Breast epithelium (tissue), 4 donors: Measurements from ENCODE around the gene ABCC1. TPM values are rescaled to one million over a fixed set of nuclear protein-coding genes. Genes with fewer than 3 reads are reported as not detected.

Experiments
- DNase-seq, 2 donors: peaks; one replicate each; pipeline ENCODE4 v3.0.0-alpha.2; 2019; ENCODE audit warnings: low spot score in 2 of 2
- H3K27ac ChIP-seq, 2 donors: fragments of 200-600 bp; sonication (generic) in 1 of 2; one replicate each; pipeline ENCODE4 v1.5.1; 2016 to 2019; ENCODE audit warnings: mild to moderate bottlenecking in 1 of 2
- H3K27me3 ChIP-seq, 2 donors: fragments of 200-600 bp; sonication (generic) in 1 of 2; one replicate each; pipeline versions ENCODE4 v1.5.1 to v1.6.0; 2017 to 2019; ENCODE audit warnings: control low read depth in 1 of 2, mild to moderate bottlenecking in 1 of 2
- H3K36me3 ChIP-seq: fragments of 200-600 bp; one replicate; pipeline ENCODE4 v1.5.1; 2019
- H3K4me1 ChIP-seq, 2 donors: fragments of 200-600 bp; sonication (generic); one replicate each; pipeline ENCODE4 v1.5.1; 2016 to 2019; ENCODE audit warnings: control low read depth in 1 of 2
- H3K4me3 ChIP-seq, 3 donors: fragments of 200-600 bp; sonication (generic); 1 replicate in 2 of 3; 2 replicates in 1 of 3; pipeline ENCODE4 v1.5.1; 2016 to 2019; ENCODE audit warnings: mild to moderate bottlenecking in 3 of 3, moderate library complexity in 2 of 3
- H3K9me3 ChIP-seq, 2 donors: fragments of 200-600 bp; sonication (generic) in 1 of 2; one replicate each; pipeline ENCODE4 v1.5.1; 2016 to 2019; ENCODE audit warnings: control low read depth in 1 of 2
- POLR2A ChIP-seq: fragments of 450-650 bp; IDR thresholded peaks from one replicate; pipeline ENCODE4 v1.6.1; 2016; ENCODE audit warnings: antibody characterized with exemption, mild to moderate bottlenecking, moderate library complexity
- POLR2AphosphoS5 ChIP-seq, 3 donors: sonication (generic); formaldehyde crosslinking; IDR thresholded peaks; one replicate each; pipeline ENCODE4 v1.6.1; 2017; ENCODE audit warnings: antibody characterized with exemption in 3 of 3
- intact Hi-C: fragments of 100-400 bp; cut with DNase I; formaldehyde crosslinking; loops from one replicate; pipeline ENCODE4 v1.15.1; 2023; ENCODE audit warnings: low total_unique reads
- total RNA-seq, 3 donors: library from RNA; depleted of rRNA; stranded (reverse); fragments of >200 nt; gene quantifications; one replicate each; pipeline ENCODE4 v1.1.0, GENCODE V29; 2016
- TF ChIP-seq, protein P1 (sequence below), 3 donors: fragments of 450-650 bp; IDR thresholded peaks; one replicate each; pipeline ENCODE4 v1.5.1; 2016 to 2017; ENCODE audit warnings: antibody characterized with exemption in 3 of 3, mild to moderate bottlenecking in 3 of 3, moderate library complexity in 3 of 3

ABCC1 gene
- total RNA-seq, 3 donors from 2014 or later: 14.6 to 26.9 (median 21.3) TPM

DNA sequence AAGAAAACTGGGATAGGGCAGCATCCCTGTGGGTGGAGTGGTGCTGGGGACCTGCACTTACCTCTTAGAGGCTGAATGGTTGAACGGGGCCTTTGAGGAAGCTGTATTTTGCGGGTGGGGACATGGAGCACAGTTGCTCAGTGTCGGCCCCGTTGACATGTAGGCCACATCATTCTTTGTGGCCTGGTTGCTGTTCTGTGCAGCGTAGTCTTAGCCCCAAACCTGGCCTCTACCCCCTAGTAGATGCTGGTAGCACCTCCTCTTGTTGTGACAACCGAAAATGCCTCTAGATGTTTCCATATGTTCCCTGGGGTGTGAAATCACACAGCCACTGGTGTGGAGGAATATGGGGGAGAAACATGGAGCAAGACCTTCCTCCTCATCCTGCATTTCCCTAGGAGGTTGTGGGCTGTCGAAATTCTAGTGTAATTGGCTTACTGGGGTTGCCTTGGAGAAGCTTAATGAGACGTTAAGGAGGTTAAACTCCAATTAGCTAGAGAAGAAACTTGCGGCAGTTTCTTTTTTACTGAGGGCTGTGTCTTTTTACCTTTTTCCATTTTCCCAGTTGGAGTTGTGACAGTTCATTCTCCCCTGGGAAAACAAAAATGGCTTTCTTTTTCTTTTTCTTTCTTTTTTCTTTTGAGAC lies 9.4 kb downstream of the ABCC1 start:
- no peak overlapping the region for H3K4me3 ChIP-seq
- no peak overlapping the region for H3K27ac ChIP-seq
- no peaks in the 10 kb centered on the region for H3K27me3 ChIP-seq
- no peaks in the 10 kb centered on the region for H3K4me1 ChIP-seq
- TF ChIP-seq, protein P1, sequence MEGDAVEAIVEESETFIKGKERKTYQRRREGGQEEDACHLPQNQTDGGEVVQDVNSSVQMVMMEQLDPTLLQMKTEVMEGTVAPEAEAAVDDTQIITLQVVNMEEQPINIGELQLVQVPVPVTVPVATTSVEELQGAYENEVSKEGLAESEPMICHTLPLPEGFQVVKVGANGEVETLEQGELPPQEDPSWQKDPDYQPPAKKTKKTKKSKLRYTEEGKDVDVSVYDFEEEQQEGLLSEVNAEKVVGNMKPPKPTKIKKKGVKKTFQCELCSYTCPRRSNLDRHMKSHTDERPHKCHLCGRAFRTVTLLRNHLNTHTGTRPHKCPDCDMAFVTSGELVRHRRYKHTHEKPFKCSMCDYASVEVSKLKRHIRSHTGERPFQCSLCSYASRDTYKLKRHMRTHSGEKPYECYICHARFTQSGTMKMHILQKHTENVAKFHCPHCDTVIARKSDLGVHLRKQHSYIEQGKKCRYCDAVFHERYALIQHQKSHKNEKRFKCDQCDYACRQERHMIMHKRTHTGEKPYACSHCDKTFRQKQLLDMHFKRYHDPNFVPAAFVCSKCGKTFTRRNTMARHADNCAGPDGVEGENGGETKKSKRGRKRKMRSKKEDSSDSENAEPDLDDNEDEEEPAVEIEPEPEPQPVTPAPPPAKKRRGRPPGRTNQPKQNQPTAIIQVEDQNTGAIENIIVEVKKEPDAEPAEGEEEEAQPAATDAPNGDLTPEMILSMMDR (IDR thresholded peaks at IDR 0.05): no peak
- TF ChIP-seq POLR2A (no peak), POLR2AphosphoS5 (IDR thresholded peaks at IDR 0.05) (no peak)
- intact Hi-C loops: loop anchor here (10.0 kb wide), 1 partner anchor 74 kb away; the partner anchor contains the start of gene CEP20
- no peak for DNase-seq
- H3K9me3 ChIP-seq: no peaks in the 10 kb centered on the region
- no peaks in the 10 kb centered on the region for H3K36me3 ChIP-seq

DNA sequence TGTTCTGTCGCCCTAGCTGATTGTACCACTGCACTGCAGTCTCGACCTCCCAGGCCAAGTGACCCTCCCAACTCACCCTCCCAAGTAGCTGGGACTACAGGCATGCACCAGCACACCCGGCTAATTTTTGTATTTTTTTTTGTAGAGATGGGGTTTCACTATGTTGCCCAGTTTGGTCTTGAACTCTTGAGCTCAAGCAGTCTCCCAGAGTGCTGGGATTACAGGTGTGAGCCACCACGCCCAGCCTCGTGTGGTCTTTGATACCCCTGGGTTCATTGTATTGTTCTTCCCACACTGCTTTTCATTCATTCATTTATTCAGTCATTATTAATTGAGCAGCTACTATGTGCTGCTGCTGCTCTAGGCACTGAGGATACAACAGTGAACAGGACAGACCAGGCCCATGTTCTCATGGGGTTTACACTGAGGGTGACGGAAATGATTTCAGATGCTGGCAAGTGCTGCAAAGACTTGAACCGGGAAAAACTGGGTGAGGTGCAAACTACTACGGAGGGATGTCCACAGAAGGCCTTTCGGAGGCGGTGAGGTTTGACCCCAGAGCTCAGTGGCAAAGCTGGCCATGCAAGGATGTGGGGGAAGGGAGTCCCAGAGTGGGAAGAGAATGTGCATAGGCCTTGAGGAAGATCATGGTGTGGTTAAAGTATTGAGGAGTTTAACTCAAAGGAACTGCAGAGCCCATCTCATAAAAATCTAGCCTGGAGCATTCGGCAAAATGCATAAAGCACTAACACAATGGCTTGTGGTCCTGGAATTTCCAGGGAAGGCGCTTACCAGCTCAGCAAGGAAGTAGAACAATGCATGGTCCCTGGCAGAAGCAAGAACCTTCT lies 10.9 kb downstream of the ABCC1 start:
- no peaks in the 10 kb centered on the region for H3K36me3 ChIP-seq
- intact Hi-C loops: loop anchor here (2.0 kb wide), 1 partner anchor 14 kb away; no protein-coding TSS in a partner anchor
- TF ChIP-seq POLR2A (no peak), POLR2AphosphoS5 (IDR thresholded peaks at IDR 0.05) (no peak)
- TF ChIP-seq, protein P1 (IDR thresholded peaks at IDR 0.05): no peak
- no peaks in the 10 kb centered on the region for H3K9me3 ChIP-seq
- H3K4me1 ChIP-seq: no peaks in the 10 kb centered on the region
- no peak overlapping the region for H3K27ac ChIP-seq
- no peak for DNase-seq
- H3K4me3 ChIP-seq: no peak overlapping the region
- no peaks in the 10 kb centered on the region for H3K27me3 ChIP-seq

DNA sequence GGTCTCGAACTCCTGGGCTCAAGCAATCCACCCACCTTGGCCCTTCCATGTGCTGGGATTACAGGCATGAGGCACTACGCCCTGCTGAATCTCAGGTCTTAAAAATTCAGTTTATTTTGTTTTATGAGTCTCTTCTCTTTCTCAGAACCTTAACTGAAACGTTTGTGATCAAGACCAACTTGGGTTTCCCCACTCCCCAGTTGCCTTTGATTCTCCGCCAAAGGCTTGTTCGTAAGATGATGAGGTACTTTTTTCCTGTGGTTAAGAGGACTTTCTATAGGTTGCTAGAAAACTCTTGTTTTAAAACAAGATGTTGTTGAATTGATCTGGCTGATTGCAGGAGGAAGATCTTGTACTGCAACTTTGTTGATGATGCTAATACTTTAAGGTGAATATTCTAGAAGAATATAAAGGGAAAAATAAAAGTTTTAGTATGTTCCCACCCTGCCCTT lies 11.7 kb downstream of the ABCC1 start:
- Histone ChIP-seq H3K4me3 (no peak overlapping the region), H3K36me3 (no peaks in the 10 kb centered on the region), H3K27me3 (no peaks in the 10 kb centered on the region), H3K27ac (no peak overlapping the region), H3K4me1 (no peaks in the 10 kb centered on the region), H3K9me3 (no peaks in the 10 kb centered on the region)
- DNase-seq: no peak
- intact Hi-C loops: loop anchor here (2.0 kb wide), 1 partner anchor 14 kb away; no protein-coding TSS in a partner anchor
- TF ChIP-seq, protein P1 (IDR thresholded peaks at IDR 0.05): no peak
- TF ChIP-seq POLR2AphosphoS5 (IDR thresholded peaks at IDR 0.05): no peak
- TF ChIP-seq POLR2A: no peak

DNA sequence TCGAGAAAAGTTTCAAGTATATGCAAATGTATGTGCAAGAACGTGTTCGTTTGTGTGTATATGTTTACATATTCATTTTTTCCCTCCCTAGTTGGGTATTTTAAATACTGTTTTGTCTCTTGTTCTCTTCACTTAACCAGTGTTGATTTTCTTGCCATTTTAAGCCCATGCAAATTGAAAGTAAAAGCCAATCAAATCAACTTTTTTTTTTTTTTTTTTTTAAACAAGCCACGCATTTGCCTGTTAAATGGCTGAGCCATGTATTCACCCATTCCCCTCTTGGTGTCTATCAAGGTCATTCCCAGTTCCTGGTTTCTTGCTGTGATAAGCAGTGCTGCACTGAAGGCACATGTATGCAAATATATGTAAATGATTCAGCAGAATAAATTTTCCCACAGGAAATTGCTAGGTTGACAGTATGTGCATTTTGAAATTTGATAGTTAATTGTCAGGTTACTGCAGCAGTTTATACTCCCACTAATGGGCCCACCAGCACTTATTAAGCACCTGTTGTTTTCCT lies 12.2 kb downstream of the ABCC1 start:
- no peaks in the 10 kb centered on the region for H3K9me3 ChIP-seq
- no peaks in the 10 kb centered on the region for H3K36me3 ChIP-seq
- intact Hi-C loops: loop anchor here (2.0 kb wide), 1 partner anchor 13 kb away; no protein-coding TSS in a partner anchor
- no peak overlapping the region for H3K4me3 ChIP-seq
- H3K4me1 ChIP-seq: no peaks in the 10 kb centered on the region
- H3K27me3 ChIP-seq: no peaks in the 10 kb centered on the region
- no peak for DNase-seq
- no peak for TF ChIP-seq POLR2A
- TF ChIP-seq, protein P1 (IDR thresholded peaks at IDR 0.05): no peak
- TF ChIP-seq POLR2AphosphoS5 (IDR thresholded peaks at IDR 0.05): no peak
- no peak overlapping the region for H3K27ac ChIP-seq
